Effector memory CD4-positive, alpha-beta T cell (primary cell): ENCODE results near the gene FNDC3A.
"Not testable (repeated sequence)": the region's sequence is repeated elsewhere in the genome, so short reads cannot be mapped to it uniquely, and the experiment has no call there.

Experiments
- DNase-seq, 3 donors: peaks; one replicate each; pipeline ENCODE4 v3.0.0-alpha.2; 2020
- H3K27ac ChIP-seq: 2 replicates; pipeline ENCODE4 v1.7.0; 2013; ENCODE audit warnings: mild to moderate bottlenecking, low read length, moderate library complexity; ENCODE audit not compliant: insufficient read depth, poor library complexity, severe bottlenecking
- H3K27me3 ChIP-seq: replicated peaks from 2 replicates; pipeline ENCODE4 v1.7.0; 2013; ENCODE audit warnings: mild to moderate bottlenecking, low read length; ENCODE audit not compliant: insufficient read depth, control insufficient read depth, poor library complexity, severe bottlenecking
- H3K36me3 ChIP-seq: 2 replicates; pipeline ENCODE4 v1.7.0; 2013; ENCODE audit warnings: mild to moderate bottlenecking, low read length, moderate library complexity; ENCODE audit not compliant: control insufficient read depth, insufficient read depth
- H3K4me1 ChIP-seq: 2 replicates; pipeline ENCODE4 v1.7.0; 2013; ENCODE audit warnings: low read length, mild to moderate bottlenecking; ENCODE audit not compliant: control insufficient read depth, insufficient read depth, poor library complexity, severe bottlenecking
- H3K4me3 ChIP-seq: 2 replicates; pipeline ENCODE4 v1.7.0; 2013; ENCODE audit warnings: low read length, low read depth, mild to moderate bottlenecking; ENCODE audit not compliant: insufficient read depth, poor library complexity, severe bottlenecking
- H3K9me3 ChIP-seq: 2 replicates; pipeline ENCODE4 v1.7.0; 2013; ENCODE audit warnings: mild to moderate bottlenecking, low read length, moderate library complexity; ENCODE audit not compliant: control insufficient read depth

Gene FNDC3A

GRCh38 chr13:49068498-49068897 lies 92.8 kb downstream of the FNDC3A start:
- not testable (repeated sequence) for H3K27me3 ChIP-seq, H3K4me3 ChIP-seq, DNase-seq, H3K9me3 ChIP-seq, H3K4me1 ChIP-seq, H3K36me3 ChIP-seq, H3K27ac ChIP-seq

DNA sequence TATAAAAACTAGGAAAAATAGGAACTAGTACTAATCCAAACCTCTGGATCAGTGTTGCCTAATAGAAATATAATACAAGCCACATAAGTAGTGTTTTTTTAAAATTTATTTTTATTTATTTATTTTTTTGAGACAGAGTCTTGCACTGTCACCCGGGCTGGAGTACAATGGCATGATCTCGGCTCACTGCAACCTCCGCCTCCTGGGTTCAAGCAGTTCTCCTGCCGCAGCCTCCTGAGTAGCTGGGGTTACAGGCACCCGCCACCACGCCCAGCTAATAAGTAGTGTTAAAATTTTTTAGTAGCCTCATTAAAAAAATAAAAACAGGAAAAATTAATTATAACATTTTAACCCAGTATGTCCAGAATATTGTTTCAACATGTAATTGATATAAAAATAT lies 94.3 kb downstream of the FNDC3A start:
- not testable (repeated sequence) for H3K9me3 ChIP-seq, H3K27ac ChIP-seq, H3K27me3 ChIP-seq, H3K36me3 ChIP-seq, H3K4me3 ChIP-seq, H3K4me1 ChIP-seq, DNase-seq

DNA sequence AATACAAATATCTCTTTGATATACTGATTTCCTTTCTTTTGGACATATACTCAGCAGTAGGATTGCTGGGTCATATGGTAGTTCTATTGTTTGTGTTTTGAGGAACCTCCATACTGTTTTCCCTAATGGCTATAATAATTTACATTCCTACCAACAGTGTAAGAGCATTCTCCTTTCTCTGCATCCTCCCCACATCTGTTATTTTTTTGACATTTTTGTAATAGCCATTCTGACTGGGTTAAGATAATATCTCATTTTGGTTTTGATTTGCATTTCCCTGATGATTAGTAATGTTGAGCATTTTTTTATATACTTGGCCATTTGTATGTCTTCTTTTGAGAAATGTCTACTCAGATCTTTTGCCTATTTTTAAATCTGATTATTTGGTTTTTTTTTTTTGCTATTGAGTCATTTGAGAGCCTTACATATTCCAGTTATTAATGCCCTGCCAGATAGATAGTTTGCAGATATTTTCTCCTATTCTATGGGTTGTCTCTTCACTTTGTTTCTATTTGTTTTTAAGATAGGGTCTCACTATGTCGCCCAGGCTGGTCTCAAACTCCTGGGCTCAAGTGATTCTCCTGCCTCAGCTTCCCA lies 95.7 kb downstream of the FNDC3A start:
- Histone ChIP-seq H3K4me1 (no peaks in the 10 kb centered on the region), H3K27me3 (no peaks in the 10 kb centered on the region), H3K36me3 (no peaks in the 10 kb centered on the region), H3K4me3 (no peak overlapping the region), H3K27ac (no peak overlapping the region), H3K9me3 (no peaks in the 10 kb centered on the region)
- DNase-seq, result no peak

DNA sequence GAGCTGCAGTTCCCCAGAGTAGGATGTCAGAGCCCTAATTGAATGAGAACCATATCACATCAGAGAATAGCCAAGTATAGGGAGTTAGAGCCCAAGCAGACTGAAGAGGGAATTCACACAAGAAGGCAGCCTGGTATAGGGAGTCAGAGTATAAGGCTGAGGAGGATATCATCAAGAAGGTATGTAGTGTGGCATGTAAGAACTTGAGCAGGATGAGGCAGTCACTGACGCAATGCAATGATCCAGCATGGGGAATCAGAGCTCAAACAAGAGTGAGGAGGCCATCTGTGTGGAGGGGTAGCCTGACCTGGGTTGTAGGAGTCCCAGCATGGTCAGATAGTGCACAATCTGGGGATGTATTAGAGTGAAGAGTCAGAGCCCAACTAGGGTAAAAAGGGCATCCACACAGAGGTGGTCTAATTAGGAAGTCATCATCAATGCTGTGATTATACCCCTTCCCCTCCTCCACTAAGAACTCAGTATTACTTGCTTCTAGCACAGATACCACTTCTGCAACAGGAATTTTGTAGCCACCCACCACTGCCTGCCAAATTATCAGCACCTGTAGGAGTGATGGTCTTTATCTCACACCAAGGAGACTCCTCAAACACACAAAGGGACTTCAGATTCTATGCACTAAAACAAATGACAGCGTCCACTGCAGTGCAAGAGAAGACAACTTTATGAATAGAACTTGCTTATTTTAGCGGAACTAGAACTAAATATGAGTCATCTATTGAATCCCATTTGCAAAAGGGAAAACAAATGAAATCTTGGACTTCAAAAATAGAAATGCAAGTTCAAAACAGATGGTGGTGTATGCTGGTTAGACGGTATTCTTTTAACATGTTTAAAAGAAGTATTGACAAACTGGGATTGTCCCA lies 107.2 kb downstream of the FNDC3A start:
- no peak for DNase-seq
- H3K9me3 ChIP-seq, result no peaks in the 10 kb centered on the region
- H3K27ac ChIP-seq, result no peak overlapping the region
- H3K4me3 ChIP-seq, result no peak overlapping the region
- H3K4me1 ChIP-seq, result no peaks in the 10 kb centered on the region
- H3K27me3 ChIP-seq, result no peaks in the 10 kb centered on the region
- H3K36me3 ChIP-seq, result no peaks in the 10 kb centered on the region

DNA sequence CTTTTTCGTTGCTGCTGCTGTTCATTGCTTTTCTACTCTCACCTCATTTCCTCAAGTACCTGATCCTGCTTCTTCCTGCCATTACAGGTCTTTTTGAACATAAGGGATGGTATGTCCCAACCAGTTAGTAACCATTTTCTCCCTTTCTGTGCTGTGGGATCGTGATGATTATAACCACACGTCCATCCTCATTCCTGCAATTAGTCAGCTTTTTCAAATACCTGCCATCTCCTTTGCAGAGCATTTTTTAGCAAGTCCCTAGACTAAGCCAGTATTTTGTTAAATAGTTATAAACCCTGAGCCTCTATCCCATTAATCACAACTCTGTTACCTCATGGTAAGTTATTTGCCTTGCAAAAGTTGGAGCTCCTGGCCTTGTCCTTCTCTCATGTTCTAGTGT lies 109.2 kb downstream of the FNDC3A start:
- DNase-seq, result no peak
- Histone ChIP-seq H3K4me3 (no peak overlapping the region), H3K4me1 (no peaks in the 10 kb centered on the region), H3K36me3 (no peaks in the 10 kb centered on the region), H3K27ac (no peak overlapping the region), H3K27me3 (no peaks in the 10 kb centered on the region), H3K9me3 (no peaks in the 10 kb centered on the region)

DNA sequence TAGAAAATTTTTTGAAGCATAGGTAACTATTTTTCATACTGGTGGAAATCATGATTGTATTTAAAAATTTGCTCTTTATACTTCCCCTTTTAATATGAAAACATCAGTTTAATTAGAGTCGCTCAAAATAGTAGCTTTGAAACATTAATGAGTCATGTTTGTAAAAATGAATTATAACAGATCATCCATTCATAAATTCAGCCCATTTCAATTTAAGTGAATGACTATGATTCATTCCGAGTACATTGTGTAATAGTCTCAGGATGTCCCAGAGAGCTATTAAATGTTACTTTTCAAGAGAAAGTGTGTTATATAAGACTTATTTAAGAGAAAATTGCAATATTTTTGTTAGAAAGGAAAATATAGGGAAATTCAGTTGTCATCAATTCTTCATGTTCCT lies 111.0 kb downstream of the FNDC3A start:
- H3K4me1 ChIP-seq, result no peaks in the 10 kb centered on the region
- no peak overlapping the region for H3K27ac ChIP-seq
- H3K9me3 ChIP-seq, result no peaks in the 10 kb centered on the region
- no peaks in the 10 kb centered on the region for H3K27me3 ChIP-seq
- H3K36me3 ChIP-seq, result no peaks in the 10 kb centered on the region
- DNase-seq, result no peak
- no peak overlapping the region for H3K4me3 ChIP-seq

- no peaks in the 10 kb centered on the region for H3K9me3 ChIP-seq
- H3K4me1 ChIP-seq, result no peaks in the 10 kb centered on the region
- no peaks in the 10 kb centered on the region for H3K27me3 ChIP-seq
Observed at GRCh38 chr13:49093376-49093775, 117.7 kb downstream of the FNDC3A start.

GRCh38 chr13:49097374-49097773 lies 121.7 kb downstream of the FNDC3A start:
- H3K4me3 ChIP-seq, result no peak overlapping the region
- no peak for DNase-seq
- no peaks in the 10 kb centered on the region for H3K9me3 ChIP-seq
- H3K27me3 ChIP-seq, result no peaks in the 10 kb centered on the region
- no peaks in the 10 kb centered on the region for H3K36me3 ChIP-seq
- no peaks in the 10 kb centered on the region for H3K4me1 ChIP-seq
- H3K27ac ChIP-seq, result no peak overlapping the region

More at GRCh38 chr13:49093376-49093775, 117.7 kb downstream of the FNDC3A start:
- Histone ChIP-seq H3K27ac (no peak overlapping the region), H3K36me3 (no peaks in the 10 kb centered on the region), H3K4me3 (no peak overlapping the region)
- DNase-seq, result no peak

DNA sequence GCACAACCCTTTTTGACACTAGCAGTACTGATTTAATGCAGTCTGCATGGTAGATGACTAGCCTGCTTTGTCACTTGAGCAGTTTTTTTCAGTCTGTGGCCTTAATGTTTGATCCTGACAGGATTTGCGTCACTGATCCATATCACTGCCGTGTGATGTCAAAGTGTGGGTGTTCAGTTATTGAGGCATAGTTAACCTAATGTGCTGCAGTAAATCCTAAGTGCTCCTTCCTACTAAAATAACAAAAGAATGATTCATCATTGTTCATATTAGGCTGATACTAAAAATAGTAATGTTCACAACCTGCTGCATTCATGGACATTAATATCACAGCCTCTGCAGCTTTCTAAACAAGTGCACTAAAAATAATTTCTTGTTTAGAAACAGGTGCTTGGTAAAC lies 122.5 kb downstream of the FNDC3A start:
- Histone ChIP-seq H3K4me3 (no peak overlapping the region), H3K27ac (no peak overlapping the region), H3K9me3 (no peaks in the 10 kb centered on the region), H3K36me3 (no peaks in the 10 kb centered on the region), H3K4me1 (no peaks in the 10 kb centered on the region), H3K27me3 (no peaks in the 10 kb centered on the region)
- DNase-seq, result no peak

- Histone ChIP-seq H3K27me3 (no peaks in the 10 kb centered on the region), H3K4me3 (no peak overlapping the region), H3K9me3 (no peaks in the 10 kb centered on the region), H3K27ac (no peak overlapping the region), H3K36me3 (no peaks in the 10 kb centered on the region), H3K4me1 (no peaks in the 10 kb centered on the region)
- DNase-seq, result no peak
Observed at GRCh38 chr13:49098771-49099512, 123.2 kb downstream of the FNDC3A start.
